SH-SY5Y (cell line): ENCODE measurements around the gene FFAR1.

Source experiments
- GATA2 ChIP-seq: IDR thresholded peaks from 2 replicates; pipeline ENCODE4 v1.6.1; 2011; ENCODE audit warnings: mild to moderate bottlenecking, low read depth, low read length
- GATA3 ChIP-seq: IDR thresholded peaks from 2 replicates; pipeline ENCODE4 v1.6.1; 2011; ENCODE audit warnings: low read depth, mild to moderate bottlenecking, low read length, moderate library complexity

GRCh38 chr19:35397064-35397463 lies 49.4 kb downstream of the FFAR1 start:
- TF ChIP-seq GATA3: no peak
- no peak for TF ChIP-seq GATA2
